K562 (cell line): Measurements from ENCODE around the gene LIMCH1.

Experiments
- FUS ChIP-seq: fragments of 200-400 bp; formaldehyde crosslinking; optimal IDR thresholded peaks from 2 replicates; pipeline ENCODE3; 2017; ENCODE audit warnings: low read depth, low read length
- HDAC6 ChIP-seq: IDR thresholded peaks from 2 replicates; pipeline ENCODE4 v1.6.1; 2012; ENCODE audit warnings: low read depth, mild to moderate bottlenecking, control low read depth, inconsistent platforms, low read length, moderate library complexity

DNA sequence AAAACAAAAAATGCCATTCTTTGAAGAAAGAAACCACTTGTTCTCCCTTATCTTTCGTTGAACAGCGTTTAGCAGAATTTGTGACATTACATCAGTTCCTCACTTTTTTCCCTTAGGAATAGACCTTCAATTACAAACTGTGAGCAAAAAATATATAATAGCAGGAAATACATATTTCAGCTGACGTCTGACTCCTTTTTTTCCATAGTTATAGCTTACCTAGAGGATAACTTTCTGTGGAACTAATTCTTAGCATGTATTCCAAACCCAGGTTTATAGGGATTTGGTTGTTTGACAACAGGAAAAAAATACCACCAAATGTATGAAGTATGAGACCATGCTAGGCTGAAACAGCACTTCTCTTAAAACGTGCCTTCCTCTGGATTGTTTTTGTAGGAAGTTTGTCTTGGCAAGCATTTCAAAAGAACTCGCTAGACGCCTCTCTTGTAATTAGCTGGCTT, 2.0 kb upstream of the LIMCH1 start:
- TF ChIP-seq FUS, result no peak
- TF ChIP-seq HDAC6, result no peak
